VCaP (cell line): Measurements from ENCODE around the gene ERC1.

Experiments used
- H3K27ac ChIP-seq: fragments of 450-650 bp; 2 replicates; pipeline ENCODE4 v1.5.1; 2017
- TF ChIP-seq, protein P1 (sequence below): fragments of 450-650 bp; conservative IDR thresholded peaks from 2 replicates; pipeline ENCODE4 v1.5.1; 2017; ENCODE audit warnings: mild to moderate bottlenecking, moderate library complexity

Gene ERC1

DNA sequence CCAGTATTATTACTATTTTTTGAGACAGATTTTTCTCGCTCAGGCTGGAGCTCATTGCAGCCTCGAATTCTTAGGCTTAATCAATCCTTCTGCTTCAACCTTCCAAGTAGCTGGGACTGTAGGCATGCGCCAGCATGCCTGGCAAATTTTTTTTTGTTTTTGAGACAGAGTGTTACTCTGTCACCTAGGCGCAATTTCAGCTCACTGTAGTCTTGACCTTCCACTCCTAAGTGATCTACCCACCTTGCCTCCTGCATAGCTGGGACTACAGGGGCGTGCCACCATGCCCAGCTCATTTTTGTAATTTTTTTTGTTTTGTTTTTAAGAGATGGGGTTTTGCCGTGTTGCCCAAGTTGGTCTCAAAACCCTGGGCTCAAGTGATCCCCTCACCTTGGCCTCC is 15.2 kb downstream of the ERC1 start:
- TF ChIP-seq, protein P1, sequence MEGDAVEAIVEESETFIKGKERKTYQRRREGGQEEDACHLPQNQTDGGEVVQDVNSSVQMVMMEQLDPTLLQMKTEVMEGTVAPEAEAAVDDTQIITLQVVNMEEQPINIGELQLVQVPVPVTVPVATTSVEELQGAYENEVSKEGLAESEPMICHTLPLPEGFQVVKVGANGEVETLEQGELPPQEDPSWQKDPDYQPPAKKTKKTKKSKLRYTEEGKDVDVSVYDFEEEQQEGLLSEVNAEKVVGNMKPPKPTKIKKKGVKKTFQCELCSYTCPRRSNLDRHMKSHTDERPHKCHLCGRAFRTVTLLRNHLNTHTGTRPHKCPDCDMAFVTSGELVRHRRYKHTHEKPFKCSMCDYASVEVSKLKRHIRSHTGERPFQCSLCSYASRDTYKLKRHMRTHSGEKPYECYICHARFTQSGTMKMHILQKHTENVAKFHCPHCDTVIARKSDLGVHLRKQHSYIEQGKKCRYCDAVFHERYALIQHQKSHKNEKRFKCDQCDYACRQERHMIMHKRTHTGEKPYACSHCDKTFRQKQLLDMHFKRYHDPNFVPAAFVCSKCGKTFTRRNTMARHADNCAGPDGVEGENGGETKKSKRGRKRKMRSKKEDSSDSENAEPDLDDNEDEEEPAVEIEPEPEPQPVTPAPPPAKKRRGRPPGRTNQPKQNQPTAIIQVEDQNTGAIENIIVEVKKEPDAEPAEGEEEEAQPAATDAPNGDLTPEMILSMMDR = no peak
- no peak overlapping the region for H3K27ac ChIP-seq

DNA sequence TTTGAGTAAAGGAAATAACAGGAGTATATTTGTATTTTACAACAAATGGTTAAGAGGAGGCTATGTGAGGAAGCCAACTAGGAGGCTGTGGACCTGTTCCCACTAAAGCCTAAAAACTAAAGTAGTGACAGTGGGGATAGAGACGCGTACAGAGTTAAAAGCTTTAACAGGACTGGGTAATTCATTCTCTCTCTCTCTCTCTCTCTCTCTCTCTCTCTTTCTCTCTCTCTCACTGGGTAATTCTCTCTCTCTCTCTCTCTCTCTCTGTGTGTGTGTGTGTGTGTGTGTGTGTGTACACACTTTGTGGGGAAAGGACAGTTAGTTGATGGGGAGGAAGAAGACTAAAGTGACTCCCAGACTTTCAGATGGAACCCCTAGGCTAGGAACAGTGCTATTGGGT is 16.3 kb downstream of the ERC1 start:
- H3K27ac ChIP-seq = no peak overlapping the region
- TF ChIP-seq, protein P1 = no peak

DNA sequence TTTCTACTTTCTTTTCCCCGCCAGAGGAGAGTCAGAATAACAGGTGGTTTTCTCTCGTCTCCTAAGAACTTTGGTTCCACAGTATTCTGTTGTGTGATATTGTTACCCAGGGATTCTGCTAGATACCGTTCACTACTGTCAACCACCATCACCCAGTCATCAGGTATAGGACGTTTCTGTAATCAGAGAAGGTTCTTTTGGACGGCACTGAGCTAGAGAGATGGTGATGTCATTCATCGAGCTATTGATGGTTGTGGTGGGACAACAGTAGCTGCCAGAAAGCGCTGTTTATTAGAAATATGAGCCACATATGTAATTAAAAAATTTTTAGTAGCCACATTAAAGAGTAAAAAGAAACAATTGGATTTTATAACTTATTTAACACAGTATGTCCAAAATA is 17.0 kb downstream of the ERC1 start:
- H3K27ac ChIP-seq = no peak overlapping the region
- TF ChIP-seq, protein P1 = no peak

DNA sequence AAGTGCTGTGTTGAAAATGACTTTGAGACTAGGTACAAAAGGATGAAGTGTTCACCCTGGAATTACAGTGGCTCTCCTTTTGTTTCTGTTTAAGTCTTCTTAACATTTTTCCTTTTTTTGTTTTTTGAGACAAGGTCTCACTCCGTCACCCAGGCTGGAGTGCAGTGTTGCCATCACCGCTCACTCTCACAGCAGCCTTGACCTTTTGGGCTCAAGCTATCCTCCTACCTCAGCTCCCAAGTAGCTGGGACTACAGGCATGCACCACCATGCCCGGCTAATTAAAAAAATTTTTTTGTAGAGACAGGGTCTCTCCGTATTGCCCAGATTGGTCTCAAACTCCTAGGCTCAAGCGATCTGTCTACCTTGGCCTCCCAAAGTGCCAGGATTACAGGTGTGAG is 20.1 kb downstream of the ERC1 start:
- no peak overlapping the region for H3K27ac ChIP-seq
- TF ChIP-seq, protein P1 = no peak

DNA sequence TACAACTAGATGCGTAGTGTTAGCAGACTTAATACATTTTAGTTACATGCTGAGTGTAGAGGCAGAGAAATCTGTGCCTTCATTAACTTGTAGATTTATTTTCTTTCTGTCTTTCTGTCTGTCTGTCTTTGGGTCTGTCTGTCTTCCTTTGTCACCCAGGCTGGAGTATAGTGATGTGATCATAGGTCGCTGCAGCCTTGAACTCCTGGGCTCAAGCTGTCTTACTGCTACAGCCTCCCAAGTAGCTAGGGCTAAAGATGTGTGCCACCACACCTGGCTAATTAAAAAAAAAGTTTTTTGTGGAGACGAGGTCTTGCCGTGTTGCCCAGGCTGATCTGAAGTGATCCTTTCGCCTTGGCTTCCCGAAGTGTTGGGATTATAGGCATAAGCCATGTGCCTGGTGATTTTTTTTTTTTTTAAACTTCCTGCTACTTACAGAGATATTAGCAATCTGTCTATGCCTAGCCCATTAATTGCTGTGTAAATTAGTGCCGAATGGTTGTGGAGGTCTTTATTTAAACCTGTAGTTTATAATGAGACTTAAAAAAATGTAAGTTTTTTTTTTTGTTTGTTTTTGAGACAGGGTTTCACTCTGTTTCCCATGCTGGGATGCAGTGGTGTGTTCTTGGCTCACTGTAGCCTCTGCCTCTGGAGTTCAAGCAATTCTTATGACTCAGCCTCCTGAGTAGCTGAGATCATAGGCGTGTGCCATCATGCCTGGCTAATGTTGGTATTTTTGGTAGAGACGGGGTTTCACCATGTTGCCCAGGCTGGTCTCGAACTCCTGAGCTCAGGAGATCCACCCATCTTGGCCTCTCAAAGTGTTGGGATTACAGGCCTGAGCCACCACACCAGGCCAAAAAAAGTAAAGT is 22.8 kb downstream of the ERC1 start:
- H3K27ac ChIP-seq = no peak overlapping the region
- TF ChIP-seq, protein P1 = no peak

DNA sequence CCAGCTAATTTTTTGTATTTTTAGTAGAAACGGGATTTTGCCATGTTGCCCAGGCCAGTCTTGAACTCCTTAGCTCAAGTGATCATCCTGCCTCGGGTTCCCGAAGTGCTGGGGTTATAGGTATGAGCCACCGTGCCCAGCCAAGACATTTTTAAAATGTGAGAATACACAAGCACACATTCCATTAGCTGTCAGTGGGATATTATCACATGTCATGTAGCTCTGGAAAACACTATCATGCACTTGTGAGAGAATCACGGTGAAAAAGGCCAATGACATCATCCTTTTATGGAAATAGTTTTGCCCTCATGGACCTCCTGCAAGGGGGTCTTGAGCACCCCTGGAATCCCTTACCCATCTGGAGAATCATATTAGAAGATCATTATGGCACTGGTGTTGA is 28.3 kb downstream of the ERC1 start:
- TF ChIP-seq, protein P1 = no peak
- H3K27ac ChIP-seq = no peak overlapping the region

DNA sequence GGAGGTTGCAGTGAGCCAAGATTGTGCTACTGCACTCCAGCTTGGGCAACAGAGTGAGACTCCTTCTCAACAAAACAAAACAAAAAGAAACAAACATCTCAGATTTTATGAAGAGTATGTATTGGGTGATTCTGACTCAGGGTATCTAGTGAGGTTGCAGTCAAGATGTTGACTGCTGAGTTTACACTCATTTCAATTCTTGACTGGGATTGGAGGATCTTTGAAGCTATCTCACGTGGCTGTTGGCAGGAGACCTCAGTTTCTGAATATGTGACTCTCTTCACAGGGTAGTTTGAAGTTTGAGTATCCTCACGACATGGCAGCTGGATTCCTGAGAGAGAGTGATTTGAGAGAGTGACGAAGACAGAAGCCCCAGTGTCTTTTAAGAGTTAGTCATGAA is 29.4 kb downstream of the ERC1 start:
- no peak overlapping the region for H3K27ac ChIP-seq
- TF ChIP-seq, protein P1 = no peak
